Measurements from ENCODE around the gene BMPR1B.
"Not testable (repeated sequence)": the region's sequence is repeated elsewhere in the genome, so short reads cannot be mapped to it uniquely, and the experiment has no call there.

Gene BMPR1B

GRCh38 chr4:95162867-95163266 is 405.1 kb downstream of the BMPR1B start:
- H3K27me3 ChIP-seq (ENCODE audit: control insufficient read depth, insufficient read depth, low read length), result no peaks in the 10 kb centered on the region
- H3K4me3 ChIP-seq (ENCODE audit: low read length), result no peak overlapping the region
- DNase-seq (ENCODE audit: low read depth, low spot score), result no peak
- no CpG with 5 or more reads among the region's 6 CpGs for WGBS (ENCODE audit: insufficient coverage, insufficient read length)
- no peak overlapping the region for H3K27ac ChIP-seq (ENCODE audit: low read length)
- H3K36me3 ChIP-seq (ENCODE audit: control insufficient read depth, insufficient read depth, low read length), result no peaks in the 10 kb centered on the region
- H3K9me3 ChIP-seq (ENCODE audit: control insufficient read depth, insufficient read depth, low read length), result no peaks in the 10 kb centered on the region
- 0 out of 2 replicates have a peak, but pooled peaks cover 2% of the 10 kb centered on the region for H3K4me1 ChIP-seq (ENCODE audit: control insufficient read depth, insufficient read depth, low read length)

DNA sequence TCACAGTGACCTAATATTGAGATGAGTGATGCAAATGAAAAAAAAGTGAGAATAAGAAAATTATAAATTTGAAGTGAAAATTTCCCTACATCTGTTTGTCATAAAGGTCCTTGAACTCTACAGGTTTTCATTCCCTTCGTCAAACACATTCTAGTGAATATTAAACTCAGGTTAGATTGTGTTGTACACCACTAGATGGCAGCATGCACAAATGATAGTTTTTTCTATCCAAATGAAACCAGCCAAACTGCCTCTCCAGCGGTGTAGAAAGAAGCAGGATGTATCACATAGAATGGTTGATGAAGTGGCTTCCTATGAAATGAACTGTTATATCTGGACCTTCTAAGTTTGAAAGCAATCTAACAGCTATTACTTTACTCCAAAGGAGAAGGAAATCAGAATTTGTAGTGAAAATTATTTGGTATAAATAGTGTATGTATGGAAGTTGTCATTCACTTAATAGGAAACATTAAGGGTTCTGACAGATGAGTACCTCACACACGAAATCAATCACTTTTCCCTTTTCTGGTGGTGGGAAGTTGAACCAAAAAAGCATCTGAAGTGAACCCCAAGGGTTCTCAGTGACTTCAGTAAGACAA is 408.3 kb downstream of the BMPR1B start:
- Histone ChIP-seq H3K27me3 (ENCODE audit: control insufficient read depth, insufficient read depth, low read length) (no peaks in the 10 kb centered on the region), H3K36me3 (ENCODE audit: control insufficient read depth, insufficient read depth, low read length) (no peaks in the 10 kb centered on the region), H3K4me3 (ENCODE audit: low read length) (no peak overlapping the region), H3K27ac (ENCODE audit: low read length) (no peak overlapping the region), H3K9me3 (ENCODE audit: control insufficient read depth, insufficient read depth, low read length) (no peaks in the 10 kb centered on the region), H3K4me1 (ENCODE audit: control insufficient read depth, insufficient read depth, low read length) (no peaks in the 10 kb centered on the region)
- WGBS (ENCODE audit: insufficient coverage, insufficient read length), result no CpG with 5 or more reads among the region's 3 CpGs
- DNase-seq (ENCODE audit: low read depth, low spot score), result no peak

DNA sequence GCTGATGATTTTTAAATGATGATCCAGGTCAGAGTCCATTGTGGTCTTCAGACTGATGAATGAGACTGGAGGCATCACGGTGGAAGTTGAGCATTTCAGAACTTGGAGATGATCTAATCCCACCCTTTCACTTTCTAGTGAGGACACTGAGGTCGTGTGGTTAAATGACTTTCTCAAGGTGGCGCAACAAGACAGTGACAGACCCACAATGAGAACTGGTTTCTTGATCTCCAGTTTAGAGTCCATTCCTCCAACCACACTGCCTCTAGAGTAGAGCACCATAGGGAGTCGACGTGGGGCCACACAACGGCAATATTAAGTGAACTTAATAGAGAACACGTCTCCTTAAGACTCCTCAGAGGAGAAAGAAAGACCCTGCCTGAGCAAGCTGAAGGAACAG is 410.1 kb downstream of the BMPR1B start:
- Histone ChIP-seq H3K9me3 (ENCODE audit: control insufficient read depth, insufficient read depth, low read length) (no peaks in the 10 kb centered on the region), H3K4me1 (ENCODE audit: control insufficient read depth, insufficient read depth, low read length) (no peaks in the 10 kb centered on the region), H3K36me3 (ENCODE audit: control insufficient read depth, insufficient read depth, low read length) (no peaks in the 10 kb centered on the region), H3K27me3 (ENCODE audit: control insufficient read depth, insufficient read depth, low read length) (no peaks in the 10 kb centered on the region), H3K4me3 (ENCODE audit: low read length) (no peak overlapping the region), H3K27ac (ENCODE audit: low read length) (no peak overlapping the region)
- no peak for DNase-seq (ENCODE audit: low read depth, low spot score)
- no CpG with 5 or more reads among the region's 7 CpGs for WGBS (ENCODE audit: insufficient coverage, insufficient read length)

DNA sequence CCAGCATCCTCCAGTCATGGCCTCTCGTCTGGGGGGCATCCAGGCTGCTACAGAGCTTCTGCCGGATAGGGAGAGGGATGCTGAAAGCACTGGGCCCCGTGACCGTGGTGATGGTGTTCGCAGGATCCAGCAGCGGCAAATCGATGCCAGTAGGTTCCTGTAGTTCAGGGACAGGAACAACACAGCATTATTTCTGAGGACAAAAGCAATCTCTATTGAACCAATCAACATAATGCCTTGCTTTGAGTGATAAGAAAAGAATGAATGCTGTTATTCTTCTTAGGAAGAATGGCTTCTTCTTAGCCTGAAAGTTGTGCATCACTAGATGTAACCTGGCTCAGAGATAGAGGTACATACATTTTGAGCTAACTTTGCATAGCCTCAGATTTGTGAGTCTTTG is 412.4 kb downstream of the BMPR1B start:
- H3K27me3 ChIP-seq (ENCODE audit: control insufficient read depth, insufficient read depth, low read length), result no peaks in the 10 kb centered on the region
- H3K36me3 ChIP-seq (ENCODE audit: control insufficient read depth, insufficient read depth, low read length), result no peaks in the 10 kb centered on the region
- no peak overlapping the region for H3K4me3 ChIP-seq (ENCODE audit: low read length)
- no peak overlapping the region for H3K27ac ChIP-seq (ENCODE audit: low read length)
- no peaks in the 10 kb centered on the region for H3K9me3 ChIP-seq (ENCODE audit: control insufficient read depth, insufficient read depth, low read length)
- DNase-seq (ENCODE audit: low read depth, low spot score), result no peak
- no peaks in the 10 kb centered on the region for H3K4me1 ChIP-seq (ENCODE audit: control insufficient read depth, insufficient read depth, low read length)
- WGBS (ENCODE audit: insufficient coverage, insufficient read length), result no CpG with 5 or more reads among the region's 7 CpGs

- no CpG with 5 or more reads among the region's 3 CpGs for WGBS (ENCODE audit: insufficient coverage, insufficient read length)
- H3K27ac ChIP-seq (ENCODE audit: low read length); H3K36me3 ChIP-seq (ENCODE audit: control insufficient read depth, insufficient read depth, low read length); H3K4me3 ChIP-seq (ENCODE audit: low read length); H3K27me3 ChIP-seq (ENCODE audit: control insufficient read depth, insufficient read depth, low read length); H3K9me3 ChIP-seq (ENCODE audit: control insufficient read depth, insufficient read depth, low read length); H3K4me1 ChIP-seq (ENCODE audit: control insufficient read depth, insufficient read depth, low read length); DNase-seq (ENCODE audit: low read depth, low spot score): not testable (repeated sequence)
Measured at GRCh38 chr4:95171377-95171776, 413.6 kb downstream of the BMPR1B start.

- no peaks in the 10 kb centered on the region for H3K27me3 ChIP-seq (ENCODE audit: control insufficient read depth, insufficient read depth, low read length)
- H3K36me3 ChIP-seq (ENCODE audit: control insufficient read depth, insufficient read depth, low read length), result no peaks in the 10 kb centered on the region
- no CpG with 5 or more reads among the region's 2 CpGs for WGBS (ENCODE audit: insufficient coverage, insufficient read length)
- H3K4me3 ChIP-seq (ENCODE audit: low read length), result no peak overlapping the region
- no peak for DNase-seq (ENCODE audit: low read depth, low spot score)
- H3K27ac ChIP-seq (ENCODE audit: low read length), result no peak overlapping the region
- peaks cover 3% of the 10 kb centered on the region; the same call in 1 of the 2 replicates for H3K4me1 ChIP-seq (ENCODE audit: control insufficient read depth, insufficient read depth, low read length)
- peaks cover 4% of the 10 kb centered on the region for H3K9me3 ChIP-seq (ENCODE audit: control insufficient read depth, insufficient read depth, low read length)
Measured at GRCh38 chr4:95178938-95179337, 421.2 kb downstream of the BMPR1B start.

GRCh38 chr4:95180531-95181242 is 422.9 kb downstream of the BMPR1B start:
- H3K27me3 ChIP-seq (ENCODE audit: control insufficient read depth, insufficient read depth, low read length), result no peaks in the 10 kb centered on the region
- H3K9me3 ChIP-seq (ENCODE audit: control insufficient read depth, insufficient read depth, low read length), result peaks cover 4% of the 10 kb centered on the region
- WGBS (ENCODE audit: insufficient coverage, insufficient read length), result no CpG with 5 or more reads among the region's 10 CpGs
- peaks cover 3% of the 10 kb centered on the region; the same call in 1 of the 2 replicates for H3K4me1 ChIP-seq (ENCODE audit: control insufficient read depth, insufficient read depth, low read length)
- H3K27ac ChIP-seq (ENCODE audit: low read length), result no peak overlapping the region
- H3K4me3 ChIP-seq (ENCODE audit: low read length), result no peak overlapping the region
- DNase-seq (ENCODE audit: low read depth, low spot score), result no peak
- H3K36me3 ChIP-seq (ENCODE audit: control insufficient read depth, insufficient read depth, low read length), result no peaks in the 10 kb centered on the region

GRCh38 chr4:95181243-95181995 is 423.7 kb downstream of the BMPR1B start:
- H3K4me1 ChIP-seq (ENCODE audit: control insufficient read depth, insufficient read depth, low read length), result peaks cover 3% of the 10 kb centered on the region; the same call in 1 of the 2 replicates
- no peak overlapping the region for H3K4me3 ChIP-seq (ENCODE audit: low read length)
- WGBS (ENCODE audit: insufficient coverage, insufficient read length), result no CpG with 5 or more reads among the region's 18 CpGs
- no peak for DNase-seq (ENCODE audit: low read depth, low spot score)
- no peaks in the 10 kb centered on the region for H3K27me3 ChIP-seq (ENCODE audit: control insufficient read depth, insufficient read depth, low read length)
- no peak overlapping the region for H3K27ac ChIP-seq (ENCODE audit: low read length)
- no peaks in the 10 kb centered on the region for H3K36me3 ChIP-seq (ENCODE audit: control insufficient read depth, insufficient read depth, low read length)
- H3K9me3 ChIP-seq (ENCODE audit: control insufficient read depth, insufficient read depth, low read length), result peaks cover 4% of the 10 kb centered on the region

DNA sequence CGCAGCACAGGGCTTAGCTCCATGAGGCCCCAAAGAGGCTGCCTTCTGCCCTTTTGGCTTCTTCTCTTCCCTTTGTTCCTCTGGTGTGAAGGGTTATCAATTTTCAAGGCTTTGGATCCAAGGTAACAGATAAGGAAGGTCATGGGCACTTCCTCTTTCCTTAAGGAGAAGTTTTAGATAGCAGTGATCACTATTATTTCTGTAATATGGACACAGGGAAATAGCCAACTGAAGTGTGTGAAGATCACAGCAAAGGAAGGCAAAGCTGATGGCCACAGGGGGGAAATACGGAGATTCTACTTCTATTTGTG is 424.2 kb downstream of the BMPR1B start:
- no peak overlapping the region for H3K4me3 ChIP-seq (ENCODE audit: low read length)
- no peaks in the 10 kb centered on the region for H3K36me3 ChIP-seq (ENCODE audit: control insufficient read depth, insufficient read depth, low read length)
- no peak overlapping the region for H3K27ac ChIP-seq (ENCODE audit: low read length)
- no peak for DNase-seq (ENCODE audit: low read depth, low spot score)
- H3K9me3 ChIP-seq (ENCODE audit: control insufficient read depth, insufficient read depth, low read length), result peaks cover 4% of the 10 kb centered on the region
- peaks cover 3% of the 10 kb centered on the region; the same call in 1 of the 2 replicates for H3K4me1 ChIP-seq (ENCODE audit: control insufficient read depth, insufficient read depth, low read length)
- H3K27me3 ChIP-seq (ENCODE audit: control insufficient read depth, insufficient read depth, low read length), result no peaks in the 10 kb centered on the region
- no CpG with 5 or more reads among the region's 2 CpGs for WGBS (ENCODE audit: insufficient coverage, insufficient read length)

DNA sequence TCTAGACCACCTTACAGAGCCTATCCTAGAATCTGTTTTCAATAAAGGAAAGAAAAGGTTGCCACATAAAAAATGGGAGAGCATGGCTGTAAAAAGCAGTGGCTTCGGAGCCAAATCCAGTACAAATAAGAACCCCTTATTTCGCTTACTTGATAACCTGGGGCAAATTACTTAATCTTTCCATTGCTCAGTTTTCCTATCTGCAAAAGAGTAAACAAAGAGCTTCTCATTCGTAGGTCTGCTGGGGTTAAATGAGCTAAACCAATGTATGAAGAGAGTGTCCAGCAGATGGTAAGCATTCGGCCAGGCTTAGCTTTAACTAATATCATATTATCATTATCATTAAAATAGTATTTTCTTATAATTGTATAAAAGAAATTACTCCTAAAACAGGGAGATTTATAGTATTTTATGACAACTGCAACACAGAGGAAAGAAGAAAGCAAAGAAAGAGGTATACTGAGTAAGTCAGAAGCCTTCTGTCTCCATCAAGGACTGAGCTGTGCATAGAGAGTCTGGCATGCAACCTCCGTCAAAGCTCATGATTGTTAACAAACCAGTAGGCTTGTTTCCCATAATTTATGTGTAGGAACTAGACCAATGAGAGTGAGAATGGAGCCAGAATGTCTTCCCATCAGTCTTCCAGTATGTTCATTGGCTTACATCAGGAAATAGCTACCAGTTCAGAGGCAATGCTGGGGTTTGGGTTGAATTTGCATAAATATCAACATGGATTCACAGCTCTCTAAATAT is 426.1 kb downstream of the BMPR1B start:
- H3K36me3 ChIP-seq (ENCODE audit: control insufficient read depth, insufficient read depth, low read length), result no peaks in the 10 kb centered on the region
- no peaks in the 10 kb centered on the region for H3K9me3 ChIP-seq (ENCODE audit: control insufficient read depth, insufficient read depth, low read length)
- no peak overlapping the region for H3K27ac ChIP-seq (ENCODE audit: low read length)
- WGBS (ENCODE audit: insufficient coverage, insufficient read length), result no CpG with 5 or more reads among the region's 5 CpGs
- no peaks in the 10 kb centered on the region for H3K27me3 ChIP-seq (ENCODE audit: control insufficient read depth, insufficient read depth, low read length)
- H3K4me1 ChIP-seq (ENCODE audit: control insufficient read depth, insufficient read depth, low read length), result peaks cover 3% of the 10 kb centered on the region; the same call in 1 of the 2 replicates
- DNase-seq (ENCODE audit: low read depth, low spot score), result no peak
- H3K4me3 ChIP-seq (ENCODE audit: low read length), result no peak overlapping the region

Data from iPS DF 6.9 (cell line).